Left hindlimb (tissue), 1 donor: ENCODE measurements around the gene TBPL2.
"Not testable (repeated sequence)": the region's sequence is repeated elsewhere in the genome, so short reads cannot be mapped to it uniquely, and the experiment has no call there.

Source experiments
- DNase-seq: peaks from one replicate; pipeline ENCODE4 v3.0.0-alpha.2; 2018

Gene TBPL2

GRCh38 chr14:55438066-55438683 is 2.2 kb downstream of the TBPL2 start:
- no peak for DNase-seq

- DNase-seq, result no peak
These were observed 3.5 kb downstream of the TBPL2 start for GRCh38 chr14:55436931-55437330.

GRCh38 chr14:55436519-55436918 is 3.9 kb downstream of the TBPL2 start:
- no peak for DNase-seq

DNA sequence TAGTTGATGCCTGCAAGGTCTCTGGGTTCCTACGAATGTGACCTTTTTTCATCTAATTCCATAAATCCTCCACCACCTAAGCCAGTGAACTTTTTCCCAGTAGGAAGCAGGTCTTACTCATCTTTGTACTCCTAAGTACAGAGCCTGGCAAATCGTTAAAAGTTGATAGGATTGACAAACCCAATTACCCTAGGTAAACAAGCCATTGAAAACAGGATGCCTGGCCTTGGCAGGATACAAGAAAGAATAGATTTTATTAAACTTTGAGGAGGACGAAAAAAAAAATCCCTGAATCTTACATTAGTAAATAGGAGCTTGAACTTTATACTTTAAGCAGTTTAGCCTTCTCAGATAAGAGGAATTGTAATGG is 5.6 kb downstream of the TBPL2 start:
- DNase-seq, result no peak

GRCh38 chr14:55433880-55434804 is 6.3 kb downstream of the TBPL2 start:
- no peak for DNase-seq

DNA sequence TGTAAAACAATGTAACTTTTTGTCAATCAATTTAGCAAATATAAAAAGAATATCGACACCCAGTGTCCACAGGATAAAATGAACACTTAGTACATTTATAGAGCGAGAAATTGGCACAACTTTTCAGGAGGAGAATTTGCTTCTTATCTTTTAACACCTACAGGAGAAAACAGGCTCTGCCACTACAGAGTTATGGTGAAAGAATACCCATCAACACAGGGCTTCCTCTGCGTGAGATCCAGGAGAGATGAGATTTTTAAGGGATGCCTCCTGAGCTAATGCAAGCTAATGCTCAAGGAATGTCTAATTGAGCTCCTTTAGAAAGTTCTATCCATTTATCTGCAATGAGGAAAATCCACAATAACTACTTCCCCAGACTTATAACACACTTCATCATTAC is 7.8 kb downstream of the TBPL2 start:
- DNase-seq, result no peak

DNA sequence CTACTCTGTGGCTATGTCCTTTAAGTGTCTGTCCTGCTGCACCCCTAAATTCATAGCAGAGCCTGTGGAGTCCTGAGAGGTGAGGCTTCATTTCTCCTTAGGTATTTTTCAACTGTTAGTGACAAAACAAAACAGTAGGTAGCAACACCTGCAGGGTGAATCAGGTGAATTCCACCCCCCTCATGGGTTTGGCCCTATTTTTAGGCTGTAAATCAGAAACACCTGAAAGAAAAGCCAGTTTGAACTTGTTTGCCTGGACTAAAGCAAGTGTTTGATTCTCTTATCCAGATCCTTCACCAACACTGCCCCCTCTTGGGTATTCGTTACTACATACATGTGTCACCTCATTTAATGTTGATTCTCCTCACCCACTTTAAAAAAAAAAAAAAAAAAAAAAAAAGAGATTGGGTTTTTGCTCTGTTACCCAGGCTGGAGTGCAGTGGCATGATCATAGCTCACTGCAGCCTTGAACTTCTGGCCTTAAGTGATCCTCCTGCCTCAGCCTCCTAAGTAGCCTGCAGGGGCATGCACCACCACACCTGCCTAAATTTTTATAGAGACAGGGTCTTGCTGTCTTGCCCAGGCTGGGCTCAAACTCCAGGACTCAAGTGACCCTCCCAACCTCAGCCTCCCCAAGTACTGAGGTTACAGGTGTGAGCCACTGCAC is 10.3 kb downstream of the TBPL2 start:
- no peak for DNase-seq

DNA sequence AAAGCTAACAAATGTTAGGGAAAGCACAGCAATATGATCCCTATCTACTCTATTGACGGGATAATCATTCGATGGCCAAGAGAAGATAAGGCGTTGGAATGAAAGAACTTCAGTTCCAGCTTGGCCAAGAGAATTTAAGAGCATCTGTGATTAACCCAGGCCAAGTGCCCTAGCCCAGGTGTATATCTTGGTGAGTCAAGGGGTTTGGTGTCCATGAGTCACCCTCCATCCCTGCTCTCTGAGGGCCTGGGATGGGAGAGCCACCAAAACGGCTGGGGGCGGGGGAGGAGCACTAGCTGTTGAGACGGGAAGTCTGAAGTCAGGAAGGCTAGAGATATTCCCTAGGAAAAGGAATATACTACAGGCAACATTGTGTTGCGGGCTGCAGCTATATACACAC is 13.0 kb downstream of the TBPL2 start:
- no peak for DNase-seq

DNA sequence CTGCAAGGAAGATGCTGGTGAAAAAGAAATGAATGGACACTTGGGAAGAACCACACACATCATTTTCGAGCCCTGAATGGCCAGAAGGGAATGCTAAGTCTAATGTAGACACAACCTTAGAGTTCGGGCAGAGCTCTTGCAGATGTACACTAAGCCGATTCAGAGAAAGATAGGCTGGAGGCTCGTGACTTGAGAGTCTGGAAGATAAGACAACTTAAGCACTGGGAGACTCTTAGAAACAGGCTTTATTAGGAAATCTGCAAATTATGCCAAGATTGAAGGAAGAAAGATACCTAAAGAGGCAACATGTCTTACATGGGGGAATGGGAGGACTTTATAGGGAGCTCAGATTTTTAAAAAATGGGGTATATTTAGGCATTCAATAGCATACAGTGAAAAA is 13.5 kb downstream of the TBPL2 start:
- no peak for DNase-seq

DNA sequence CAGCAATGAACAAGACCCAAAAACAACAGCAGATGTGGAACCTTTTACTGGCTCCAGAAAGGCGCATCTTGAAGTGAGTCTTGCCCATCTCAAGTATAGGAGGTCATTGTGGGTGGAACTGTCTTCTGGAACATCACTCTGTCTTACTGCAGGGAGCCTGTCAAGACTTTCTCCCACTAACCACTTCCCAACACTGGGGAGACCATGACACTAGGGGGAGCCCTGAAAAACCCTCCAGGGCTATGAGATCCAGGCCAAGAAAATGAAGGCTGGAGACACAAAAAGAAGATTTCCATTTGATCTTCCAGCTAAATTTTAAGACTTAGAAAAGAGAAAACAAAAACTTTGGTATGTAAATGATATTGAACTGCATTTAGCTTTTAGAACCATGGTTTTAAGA is 15.3 kb downstream of the TBPL2 start:
- DNase-seq, result no peak

- no peak for DNase-seq
These were observed 16.4 kb downstream of the TBPL2 start for GRCh38 chr14:55423969-55424368.

GRCh38 chr14:55422338-55422737 is 18.1 kb downstream of the TBPL2 start:
- DNase-seq, result not testable (repeated sequence)

GRCh38 chr14:55419663-55420062 is 20.8 kb downstream of the TBPL2 start:
- no peak for DNase-seq

GRCh38 chr14:55418411-55418810 is 22.0 kb downstream of the TBPL2 start:
- DNase-seq, result no peak

- DNase-seq, result no peak
These were observed 22.5 kb downstream of the TBPL2 start for GRCh38 chr14:55417955-55418354.

GRCh38 chr14:55416866-55417265 is 23.6 kb downstream of the TBPL2 start:
- DNase-seq, result no peak

DNA sequence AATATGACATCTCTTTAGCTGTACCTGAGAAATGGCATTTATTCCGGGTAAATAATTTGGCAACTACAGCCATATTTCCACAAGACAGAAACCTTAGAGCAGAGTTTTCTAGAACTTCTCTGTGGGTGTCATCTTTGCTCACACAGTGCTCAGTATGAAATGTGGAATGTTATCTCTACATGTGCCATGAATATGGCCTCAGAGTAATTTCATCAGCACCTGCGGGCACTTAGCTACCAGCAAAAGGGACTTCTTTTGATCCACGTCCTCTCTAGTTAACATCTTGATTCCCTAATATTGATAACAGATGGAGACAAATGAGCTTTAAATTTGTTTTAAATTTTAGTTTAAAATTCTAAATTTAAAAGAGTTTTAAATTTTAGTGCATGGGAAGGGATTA is 25.9 kb downstream of the TBPL2 start:
- no peak for DNase-seq

DNA sequence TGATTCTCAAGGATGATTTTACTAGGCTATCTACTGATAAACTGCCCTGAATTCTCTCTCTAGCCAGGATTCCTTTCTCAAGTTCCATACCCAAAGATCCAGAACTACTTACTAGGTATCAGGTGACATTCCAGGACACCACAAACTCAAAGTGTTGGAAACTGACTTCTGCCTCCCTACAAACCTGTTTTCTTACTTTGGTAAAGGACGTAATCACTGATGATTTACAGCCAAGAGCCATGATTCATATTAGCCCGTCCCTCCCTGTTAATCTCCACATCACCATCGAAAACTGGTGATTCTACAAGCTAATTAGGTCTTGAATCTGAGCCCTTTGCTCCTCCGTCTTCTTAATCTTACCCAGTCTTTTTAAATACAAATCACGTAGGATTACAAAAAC is 27.7 kb downstream of the TBPL2 start:
- DNase-seq, result no peak

GRCh38 chr14:55411426-55412389 is 28.7 kb downstream of the TBPL2 start, which contains the start of gene ATG14:
TSS of gene ATG14 (minus strand) at chr14:55411830. CDS start at chr14:55411822, 8 bp downstream.
- peak; percentile 93 for DNase-seq

DNA sequence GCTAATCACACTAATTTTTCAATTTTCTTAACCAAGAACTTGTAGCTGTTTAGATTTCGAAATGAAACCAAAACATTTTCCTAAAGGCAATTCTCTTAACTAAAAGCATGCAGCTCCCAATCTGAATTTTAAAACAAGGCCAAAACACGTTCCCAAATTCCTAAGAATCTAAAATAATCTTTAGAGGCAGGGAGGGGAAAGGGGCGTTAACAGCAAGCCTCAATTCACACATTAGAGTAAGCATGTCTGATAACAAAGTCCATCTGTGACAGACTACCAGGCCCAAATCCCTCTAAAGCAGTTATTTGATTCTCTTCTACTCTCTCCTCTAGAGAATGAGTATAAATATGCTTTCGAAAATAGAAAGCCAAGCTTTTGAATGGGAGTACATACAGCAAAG is 29.5 kb downstream of the TBPL2 start:
- DNase-seq, result no peak

- no peak for DNase-seq
These were observed 36.1 kb downstream of the TBPL2 start for GRCh38 chr14:55404173-55404854.

GRCh38 chr14:55401751-55402150 is 38.7 kb downstream of the TBPL2 start:
- no peak for DNase-seq
